A172 (cell line): ENCODE data around the gene RNU6-8. TPM values are rescaled to one million over a fixed set of nuclear protein-coding genes. Genes with fewer than 3 reads are reported as not detected.

ENCODE experiments used
- total RNA-seq: library from RNA; depleted of rRNA; stranded (reverse); fragments of >200 nt; shearing (Covaris generic); gene quantifications from 2 replicates; pipeline ENCODE4 v1.2.3, GENCODE V29; 2014; rRNA removed

Gene RNU6-8
- total RNA-seq, 1 experiment from 2014 or later = not detected

Other genes starting within 250 kb of the RNU6-8 start
- gene ARHGAP5, start 126.0 kb downstream of the RNU6-8 start, total RNA-seq = 20.7 and 21.5 TPM in 2 replicates
- not detected in 2 replicates for gene RNU6-7, start 1.2 kb downstream of the RNU6-8 start, total RNA-seq
- 7.1 and 11.3 TPM in 2 replicates for gene AKAP6, start 126.0 kb upstream of the RNU6-8 start, total RNA-seq